Measurements from ENCODE around the gene HIGD1A. TPM values are rescaled to one million over a fixed set of nuclear protein-coding genes. Genes with fewer than 3 reads are reported as not detected.

The HIGD1A gene
- total and polyA plus RNA-seq, 2 of the 4 experiments (the other 2 are of a cell fraction) = 86.6 to 137 TPM

- no TSS peak for BruUV-seq (replicated peaks)
- H3K56ac ChIP-seq (ENCODE audit: extremely low read depth, insufficient read depth, low read length) = no peak overlapping the region
- no peak overlapping the region for H3K9ac ChIP-seq (ENCODE audit: low read depth, low read length)
- TF ChIP-seq RFX5 (IDR thresholded peaks at IDR 0.05; ENCODE audit: low read depth, low read length) (no peak), CHD1 (IDR thresholded peaks at IDR 0.05; ENCODE audit: low read depth, low read length) (no peak), FOS (IDR thresholded peaks at IDR 0.05; ENCODE audit: low read depth, low read length) (no peak), CTCF (conservative IDR thresholded peaks at IDR 0.05; ENCODE audit: low read depth, low read length) (no peak), CEBPB (IDR thresholded peaks at IDR 0.05; ENCODE audit: low read depth, low read length) (no peak), MAFK (IDR thresholded peaks at IDR 0.05; ENCODE audit: low read depth, low read length) (no peak), BHLHE40 (IDR thresholded peaks at IDR 0.05; ENCODE audit: low read depth, low read length) (no peak), RCOR1 (IDR thresholded peaks at IDR 0.05; ENCODE audit: insufficient replicate concordance, low read length) (no peak), MAZ (IDR thresholded peaks at IDR 0.05; ENCODE audit: borderline replicate concordance, low read depth, low read length) (no peak), USF2 (IDR thresholded peaks at IDR 0.05; ENCODE audit: low read depth, low read length) (no peak), RAD21 (IDR thresholded peaks at IDR 0.05; ENCODE audit: low read length) (no peak), MXI1 (IDR thresholded peaks at IDR 0.05; ENCODE audit: borderline replicate concordance, low read depth, low read length) (no peak), ELK1 (IDR thresholded peaks at IDR 0.05; ENCODE audit: borderline replicate concordance, low read depth, low read length) (no peak), NFE2L2 (IDR thresholded peaks at IDR 0.05; ENCODE audit: low read depth, low read length) (no peak), SMC3 (IDR thresholded peaks at IDR 0.05; ENCODE audit: low read depth, low read length) (no peak), POLR2A (IDR thresholded peaks at IDR 0.05; ENCODE audit: low read depth, low read length) (no peak)
- no peaks in the 10 kb centered on the region for H3K9me1 ChIP-seq (ENCODE audit: insufficient read depth, low read length)
- intact Hi-C loops (cut with micrococcal nuclease) (no loop called here), dilution Hi-C loops (cut with HindIII; ENCODE audit: low sequenced_read_pairs, unreplicated experiment) (no loop called here), in situ Hi-C loops (cut with MboI; ENCODE audit: low sequenced_read_pairs) (no loop called here)
- H2AK5ac ChIP-seq (ENCODE audit: low read depth, low read length) = no peak overlapping the region
- no peak overlapping the region for H3K4ac ChIP-seq (ENCODE audit: low read depth, low read length)
- H2AFZ ChIP-seq (replicated peaks; ENCODE audit: low read length, poor library complexity) = no peak overlapping the region
- no peak overlapping the region for H4K5ac ChIP-seq (ENCODE audit: low read depth, low read length)
- no peak overlapping the region for H3K4me2 ChIP-seq (ENCODE audit: low read depth, low read length)
- H3K27me3 ChIP-seq (ENCODE audit: control insufficient read depth, insufficient read depth, low read length) = peaks cover 35% of the 10 kb centered on the region
- no peak overlapping the region for H2BK5ac ChIP-seq (ENCODE audit: low read depth, low read length, poor library complexity, severe bottlenecking)
- no peak overlapping the region for H2BK20ac ChIP-seq (ENCODE audit: low read depth, low read length)
- no peak overlapping the region for H4K91ac ChIP-seq (ENCODE audit: insufficient read depth, low read depth, low read length)
- DNase-seq = no peak
- no peak overlapping the region for H3K4me3 ChIP-seq (ENCODE audit: insufficient read depth, low read depth, low read length)
- POLR2A ChIA-PET (ENCODE audit: unreplicated experiment) = no interaction called here
- no peak for ATAC-seq (ENCODE audit: low read depth)
- H3K14ac ChIP-seq (replicated peaks; ENCODE audit: low read depth, low read length) = no peak overlapping the region
- no peaks in the 10 kb centered on the region for H3K4me1 ChIP-seq (ENCODE audit: control insufficient read depth, insufficient read depth, low read length)
- no peak overlapping the region for H2AK9ac ChIP-seq (replicated peaks; ENCODE audit: low read depth, low read length, poor library complexity)
- CTCF ChIA-PET = no interaction called here
- H3K18ac ChIP-seq (ENCODE audit: low read depth, low read length) = no peak overlapping the region
- H3K23ac ChIP-seq (ENCODE audit: low read depth, low read length) = no peak overlapping the region
- no peaks in the 10 kb centered on the region for H3K36me3 ChIP-seq (ENCODE audit: control insufficient read depth, insufficient read depth, low read length)
- H2BK120ac ChIP-seq (ENCODE audit: low read depth, low read length) = no peak overlapping the region
- no peak overlapping the region for H3K27ac ChIP-seq (ENCODE audit: insufficient read depth, low read length)
- H2BK15ac ChIP-seq (ENCODE audit: low read depth, low read length) = no peak overlapping the region
- H4K20me1 ChIP-seq (ENCODE audit: insufficient read depth, low read length) = no peaks in the 10 kb centered on the region
- no peaks in the 10 kb centered on the region for H3K9me3 ChIP-seq (ENCODE audit: control insufficient read depth, insufficient read depth, low read length)
- H3K79me1 ChIP-seq (ENCODE audit: low read depth in 1 of 2, low read length in 2 of 2) = no peaks in the 10 kb centered on the region
- no peak overlapping the region for H4K8ac ChIP-seq (ENCODE audit: low read depth in 2 of 2, low read length in 2 of 2)
- WGBS, 2 experiments (ENCODE audit: extremely low coverage in 2 of 2, insufficient read length in 1 of 2) = 0% methylated on average over 1 of the region's 6 CpGs; no CpG with 5 or more reads in 1 of the 2 experiments
Observed at GRCh38 chr3:42843713-42844411, 39.6 kb upstream of the HIGD1A start.

Measured in IMR-90 (cell line).